B cell (primary cell): Measurements from ENCODE around the gene TUBB4B. TPM values are rescaled to one million over a fixed set of nuclear protein-coding genes. Genes with fewer than 3 reads are reported as not detected.

Experiments
- ATAC-seq: fragments of 200-7000 bp; cut with Tn5 transposase; one replicate; pipeline ENCODE4 v1.10.0; 2021; ENCODE audit warnings: low read depth, mild to moderate bottlenecking, moderate number of reproducible peaks, moderate library complexity
- CTCF ChIA-PET: fragments of 350-600 bp; sonication (Branson Sonifier 250); formaldehyde crosslinking; loops from one replicate; lab custom pipeline; 2021; ENCODE audit warnings: antibody characterized with exemption, inconsistent platforms; lab: Charles Lee
- POLR2A ChIA-PET: fragments of 350-600 bp; sonication (Branson Sonifier 250); formaldehyde crosslinking; loops from one replicate; lab custom pipeline; 2021; ENCODE audit warnings: antibody characterized with exemption; lab: Charles Lee
- DNase-seq: peaks from one replicate; pipeline ENCODE4 v3.0.0; 2013
- H2AFZ ChIP-seq: 2 replicates; pipeline ENCODE4 v1.6.1; 2012; ENCODE audit warnings: mild to moderate bottlenecking, low read depth, low read length; ENCODE audit not compliant: insufficient read depth, poor library complexity, severe bottlenecking
- H3K27ac ChIP-seq, 2 donors: 1 replicate in 1 of 2; 2 replicates in 1 of 2; pipeline ENCODE4 v1.5.1; 2012 to 2013; ENCODE audit warnings: low read length in 2 of 2, mild to moderate bottlenecking in 2 of 2, moderate library complexity in 1 of 2
- H3K27me3 ChIP-seq, 4 experiments: fragments of 200-600 bp in 1 of 4; sonication (generic) in 1 of 4; replicated peaks in 1 of 4; 1 replicate in 2 of 4; 2 replicates in 2 of 4; pipeline versions ENCODE4 v1.6.1 to v1.7.0; 2013 to 2016; ENCODE audit warnings: low read length in 3 of 4, mild to moderate bottlenecking in 2 of 4, mixed read lengths in 1 of 4, moderate library complexity in 1 of 4; ENCODE audit not compliant: insufficient read depth in 4 of 4, control insufficient read depth in 3 of 4; ENCODE audit errors: control extremely low read depth in 1 of 4
- H3K36me3 ChIP-seq, 2 experiments: replicated peaks in 1 of 2; 1 replicate in 1 of 2; 2 replicates in 1 of 2; pipeline versions ENCODE4 v1.6.1 to v1.7.1; 2013; ENCODE audit warnings: low read length in 1 of 2; ENCODE audit not compliant: insufficient read depth in 2 of 2, control insufficient read depth in 1 of 2; ENCODE audit errors: control extremely low read depth in 1 of 2, extremely low read depth in 1 of 2
- H3K4me1 ChIP-seq, 2 donors: fragments of 200-600 bp in 1 of 2; sonication (generic) in 1 of 2; 1 replicate in 1 of 2; 2 replicates in 1 of 2; pipeline versions ENCODE4 v1.5.1 to v1.6.1; 2013 to 2017; ENCODE audit warnings: low read length in 2 of 2; ENCODE audit not compliant: control insufficient read depth in 2 of 2, insufficient read depth in 2 of 2
- H3K4me2 ChIP-seq: replicated peaks from 2 replicates; pipeline ENCODE3; 2012; ENCODE audit warnings: mild to moderate bottlenecking, low read depth, low read length; ENCODE audit not compliant: poor library complexity, severe bottlenecking
- H3K4me3 ChIP-seq, 5 experiments: fragments of 200-600 bp in 1 of 5; sonication (generic) in 1 of 5; 1 replicate in 3 of 5; 2 replicates in 2 of 5; pipeline versions ENCODE4 v1.5.1 to v1.7.0; 2011 to 2016; ENCODE audit warnings: low read length in 4 of 5, mild to moderate bottlenecking in 4 of 5, low read depth in 2 of 5, control low read depth in 1 of 5, moderate library complexity in 1 of 5; ENCODE audit not compliant: insufficient read depth in 1 of 5; ENCODE audit errors: control extremely low read depth in 1 of 5, extremely low read depth in 1 of 5
- H3K79me2 ChIP-seq: fragments of 200-600 bp; sonication (generic); one replicate; pipeline ENCODE4 v1.6.0; 2016; ENCODE audit warnings: low read length; ENCODE audit not compliant: control insufficient read depth, insufficient read depth
- H3K9ac ChIP-seq: fragments of 200-600 bp; sonication (generic); 2 replicates; pipeline ENCODE4 v1.6.1; 2017; ENCODE audit warnings: mild to moderate bottlenecking, low read length, moderate library complexity
- H3K9me3 ChIP-seq, 3 donors: one replicate each; pipeline versions ENCODE4 v1.6.1 to v1.7.1; 2013; ENCODE audit warnings: low read length in 2 of 3; ENCODE audit not compliant: control insufficient read depth in 2 of 3, insufficient read depth in 1 of 3; ENCODE audit errors: control extremely low read depth in 1 of 3
- H4K20me1 ChIP-seq: 2 replicates; pipeline ENCODE4 v1.6.0; 2012; ENCODE audit warnings: mild to moderate bottlenecking, low read length; ENCODE audit not compliant: insufficient read depth, control insufficient read depth, poor library complexity, severe bottlenecking
- H3K27ac Mint-ChIP-seq: one replicate; pipeline ENCODE4 v1.8.0; 2021; ENCODE audit warnings: mixed read lengths
- H3K27me3 Mint-ChIP-seq: one replicate; pipeline ENCODE4 v1.8.0; 2021; ENCODE audit warnings: mixed read lengths
- H3K4me1 Mint-ChIP-seq: one replicate; pipeline ENCODE4 v1.8.0; 2021; ENCODE audit warnings: mixed read lengths
- H3K4me3 Mint-ChIP-seq: one replicate; pipeline ENCODE4 v1.8.0; 2021; ENCODE audit warnings: mixed read lengths
- H3K9me3 Mint-ChIP-seq: one replicate; pipeline ENCODE4 v1.8.0; 2022; ENCODE audit warnings: mixed read lengths; ENCODE audit not compliant: insufficient read depth
- EZH2 ChIP-seq: IDR thresholded peaks from 2 replicates; pipeline ENCODE4 v1.6.1; 2012; ENCODE audit warnings: borderline replicate concordance, low read depth, mild to moderate bottlenecking, moderate library complexity, low read length; ENCODE audit not compliant: insufficient read depth, poor library complexity, severe bottlenecking
- WGBS: methylation state at CpG from one replicate; pipeline ENCODE4 v1.1.5; 2013; ENCODE audit warnings: missing lambda C conversion rate; ENCODE audit not compliant: insufficient coverage; 5-methylcytosine and 5-hydroxymethylcytosine counted together
- intact Hi-C: fragments of 100-400 bp; cut with micrococcal nuclease; formaldehyde crosslinking; loops from one replicate; pipeline ENCODE4 v1.10.0; 2022
- polyA plus RNA-seq: library from polyadenylated mRNA; depleted of rRNA; stranded (reverse); fragments of >200 nt; gene quantifications from 2 replicates; pipeline ENCODE4 v1.2.3, GENCODE V29; 2012
- total RNA-seq, 2 donors: library from RNA; stranded (reverse); fragments of 120-200 nt in 1 of 2; gene quantifications; 1 replicate in 1 of 2; 2 replicates in 1 of 2; pipeline versions ENCODE4 v1.2.3 to v1.2.4, GENCODE V29; 2013 to 2022
- TF ChIP-seq, protein P1 (sequence below): fragments of 200-600 bp; IDR thresholded peaks from one replicate; pipeline ENCODE4 v1.8.0; 2022; ENCODE audit warnings: antibody characterized with exemption, mild to moderate bottlenecking

TUBB4B gene
- total and polyA plus RNA-seq, 2 donors (not counting 1 experiment from before 2014, with no cell fraction given) = 110 to 261 TPM

- WGBS = 63% methylated on average over 35 of the region's 35 CpGs
- intact Hi-C loops = loop anchor here (1.0 to 2.0 kb wide), 6 partner anchors 12 to 210 kb away; partner anchors contain the start of genes ANAPC2, NPDC1, SSNA1 and TPRN
- peaks cover 35% of the 10 kb centered on the region for H3K4me1 Mint-ChIP-seq
- CTCF ChIA-PET = interaction anchor here (0.9 to 8.9 kb wide), 25 partner anchors 11 to 200 kb away, joined by 3 to 76 read pairs (median 4); partner anchors contain the start of genes ANAPC2, CYSRT1, NELFB and NPDC1
- H3K9me3 ChIP-seq = peaks cover 0 to 3% (median 0%) of the 10 kb centered on the region in 3 donors
- DNase-seq (peak; percentile 45), ATAC-seq (no peak)
- peak overlapping the region; percentile 65 for H3K4me3 Mint-ChIP-seq
- no peak overlapping the region for H3K4me3 ChIP-seq
- H3K9ac ChIP-seq = peak overlapping the region; percentile 26
- POLR2A ChIA-PET = interaction anchor here (0.6 to 1.6 kb wide), 7 partner anchors 12 to 149 kb away, joined by 3 to 10 read pairs (median 4); partner anchors contain the start of genes ANAPC2, CYSRT1, MAN1B1 and SSNA1
- H3K79me2 ChIP-seq = peaks cover 29% of the 10 kb centered on the region
- H3K27ac ChIP-seq = peak overlapping the region in 1 of 2 donors; percentile 33
- peaks cover 37 to 62% of the 10 kb centered on the region in 2 donors for H3K4me1 ChIP-seq
- H4K20me1 ChIP-seq = peaks cover 22% of the 10 kb centered on the region
- peak overlapping the region; percentile 50 for H3K27ac Mint-ChIP-seq
- no peaks in the 10 kb centered on the region for H3K27me3 Mint-ChIP-seq
- H2AFZ ChIP-seq = peak overlapping the region; percentile 41
- H3K36me3 ChIP-seq = no peaks in the 10 kb centered on the region
- H3K27me3 ChIP-seq = peaks cover 0 to 4% (median 0%) of the 10 kb centered on the region in 4 experiments
- H3K9me3 Mint-ChIP-seq = no peaks in the 10 kb centered on the region
- peak overlapping the region; percentile 72 for H3K4me2 ChIP-seq
- TF ChIP-seq, protein P1, sequence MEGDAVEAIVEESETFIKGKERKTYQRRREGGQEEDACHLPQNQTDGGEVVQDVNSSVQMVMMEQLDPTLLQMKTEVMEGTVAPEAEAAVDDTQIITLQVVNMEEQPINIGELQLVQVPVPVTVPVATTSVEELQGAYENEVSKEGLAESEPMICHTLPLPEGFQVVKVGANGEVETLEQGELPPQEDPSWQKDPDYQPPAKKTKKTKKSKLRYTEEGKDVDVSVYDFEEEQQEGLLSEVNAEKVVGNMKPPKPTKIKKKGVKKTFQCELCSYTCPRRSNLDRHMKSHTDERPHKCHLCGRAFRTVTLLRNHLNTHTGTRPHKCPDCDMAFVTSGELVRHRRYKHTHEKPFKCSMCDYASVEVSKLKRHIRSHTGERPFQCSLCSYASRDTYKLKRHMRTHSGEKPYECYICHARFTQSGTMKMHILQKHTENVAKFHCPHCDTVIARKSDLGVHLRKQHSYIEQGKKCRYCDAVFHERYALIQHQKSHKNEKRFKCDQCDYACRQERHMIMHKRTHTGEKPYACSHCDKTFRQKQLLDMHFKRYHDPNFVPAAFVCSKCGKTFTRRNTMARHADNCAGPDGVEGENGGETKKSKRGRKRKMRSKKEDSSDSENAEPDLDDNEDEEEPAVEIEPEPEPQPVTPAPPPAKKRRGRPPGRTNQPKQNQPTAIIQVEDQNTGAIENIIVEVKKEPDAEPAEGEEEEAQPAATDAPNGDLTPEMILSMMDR = no peak
- no peak for TF ChIP-seq EZH2
Measured at GRCh38 chr9:137235424-137236237, 5.5 kb upstream of the TUBB4B start.
